Right cardiac atrium (tissue), 5 donors: ENCODE results near the gene CLMN. TPM values are rescaled to one million over a fixed set of nuclear protein-coding genes. Genes with fewer than 3 reads are reported as not detected.

Source experiments
- ATAC-seq, 2 donors: fragments of 200-7000 bp; cut with Tn5 transposase; one replicate each; pipeline versions ENCODE4 v1.8.0 to v1.9.1; 2020; ENCODE audit warnings: moderate library complexity in 2 of 2, mild to moderate bottlenecking in 1 of 2
- DNase-seq, 3 donors: peaks; one replicate each; pipeline ENCODE4 v3.0.0-alpha.2; 2020
- H3K27ac ChIP-seq: one replicate; pipeline ENCODE4 v1.5.1; 2013; ENCODE audit warnings: mild to moderate bottlenecking, low read length, control low read depth, moderate library complexity
- H3K27me3 ChIP-seq: one replicate; pipeline ENCODE4 v1.6.1; 2013; ENCODE audit not compliant: control insufficient read depth, insufficient read depth
- H3K4me1 ChIP-seq: one replicate; pipeline ENCODE4 v1.6.1; 2013; ENCODE audit warnings: low read length; ENCODE audit not compliant: control insufficient read depth, insufficient read depth
- H3K4me3 ChIP-seq: one replicate; pipeline ENCODE4 v1.5.1; 2013; ENCODE audit warnings: low read length, control low read depth
- H3K9me3 ChIP-seq: one replicate; pipeline ENCODE4 v1.6.1; 2013; ENCODE audit warnings: low read length; ENCODE audit not compliant: control insufficient read depth
- WGBS: extraction: QIAGEN DNeasy Blood & Tissue Kit; methylation state at CpG from one replicate; pipeline ENCODE4 v1.1.7; 2013; 5-methylcytosine and 5-hydroxymethylcytosine counted together
- intact Hi-C, 4 donors: fragments of 100-400 bp; cut with DNase I; formaldehyde crosslinking; loops; one replicate each; pipeline versions ENCODE4 v1.11.0 to v1.14.0; 2022 to 2023
- microRNA-seq, 2 donors: library from miRNA; unstranded; fragments of <30 nt; microRNA quantifications; one replicate each; pipeline ENCODE4 v1.2.0, GENCODE V29; 2020 to 2021
- polyA plus RNA-seq: library from polyadenylated mRNA; stranded (reverse); fragments of 200-250 nt; gene quantifications from one replicate; pipeline ENCODE4 v1.2.3, GENCODE V29; 2013
- total RNA-seq, 4 donors: library from RNA; stranded (reverse); fragmentation: NEBNext Ultra II Directional; extraction: Animal tissue kit (Norgen Biotek cat#: 25700); gene quantifications; one replicate each; pipeline ENCODE4 v1.2.1, GENCODE V29; 2021
- donor health status: healthy with polysubstance abuse.
- donor health status: DM: no; HTN: yes; CAD: no.
- donor health status: DM: no; HTN: no; CAD: no.
- donor health status: DM: no; HTN: yes; CAD: no; lungs with severe emphysema.
- donor health status: DM: yes; HTN: yes; CAD: no.

The CLMN gene
- total and polyA plus RNA-seq, 5 donors, result 3.1 to 9.1 (median 6.4) TPM

- peak overlapping the region; percentile 17 for H3K27ac ChIP-seq
- ATAC-seq (no peak), DNase-seq (no peak)
- H3K4me3 ChIP-seq, result no peak overlapping the region
- no peaks in the 10 kb centered on the region for H3K27me3 ChIP-seq
- no peaks in the 10 kb centered on the region for H3K9me3 ChIP-seq
- intact Hi-C loops, result no loop called here
- peaks cover 10% of the 10 kb centered on the region for H3K4me1 ChIP-seq
These were observed 182.4 kb downstream of the CLMN start for GRCh38 chr14:95137164-95137803.

- ATAC-seq (no peak), DNase-seq (no peak)
- intact Hi-C loops, result no loop called here
- Histone ChIP-seq H3K9me3 (no peaks in the 10 kb centered on the region), H3K27me3 (no peaks in the 10 kb centered on the region), H3K27ac (no peak overlapping the region), H3K4me3 (no peak overlapping the region), H3K4me1 (peaks cover 8% of the 10 kb centered on the region)
- WGBS, result 91% methylated on average over 1 of the region's 1 CpG
These were observed 183.1 kb downstream of the CLMN start for GRCh38 chr14:95136631-95137030.

- WGBS, result 82% methylated on average over 8 of the region's 8 CpGs
- Histone ChIP-seq H3K27me3 (no peaks in the 10 kb centered on the region), H3K4me1 (peaks cover 8% of the 10 kb centered on the region), H3K27ac (no peak overlapping the region), H3K9me3 (no peaks in the 10 kb centered on the region), H3K4me3 (no peak overlapping the region)
- peak in 1 of 3 donors; percentile 33 for DNase-seq
- no peak for ATAC-seq
- intact Hi-C loops, result no loop called here
These were observed 185.3 kb downstream of the CLMN start for GRCh38 chr14:95134304-95134933.

- Histone ChIP-seq H3K4me3 (no peak overlapping the region), H3K27me3 (no peaks in the 10 kb centered on the region), H3K27ac (no peak overlapping the region), H3K4me1 (peaks cover 8% of the 10 kb centered on the region), H3K9me3 (no peaks in the 10 kb centered on the region)
- intact Hi-C loops, result no loop called here
- no peak for ATAC-seq
- 82% methylated on average over 2 of the region's 2 CpGs for WGBS
- DNase-seq, result no peak
These were observed 186.4 kb downstream of the CLMN start for GRCh38 chr14:95133282-95133681.

GRCh38 chr14:95132760-95133159, 186.9 kb downstream of the CLMN start:
- Histone ChIP-seq H3K4me3 (no peak overlapping the region), H3K27me3 (no peaks in the 10 kb centered on the region), H3K4me1 (peaks cover 6% of the 10 kb centered on the region), H3K27ac (no peak overlapping the region), H3K9me3 (no peaks in the 10 kb centered on the region)
- intact Hi-C loops, result no loop called here
- DNase-seq (no peak), ATAC-seq (no peak)
- 85% methylated on average over 5 of the region's 5 CpGs for WGBS

Small RNA genes within 50 kb of the gene (microRNA-seq; reads per million reads assigned to microRNA genes)
- 0 to 2.1 reads per million in 2 donors for gene MIR3173

Other genes starting within 250 kb of the CLMN start
- 10 to 100 TPM; 22.7 to 30.4 (median 25.9) TPM for gene DICER1, start 162.4 kb downstream of the CLMN start, total RNA-seq
- 6.8 TPM for gene DICER1, start 162.4 kb downstream of the CLMN start, polyA plus RNA-seq
- 10 to 100 TPM; 12.1 to 18.0 (median 14.8) TPM for gene SYNE3, start 196.7 kb upstream of the CLMN start, total RNA-seq
- gene SYNE3, start 196.7 kb upstream of the CLMN start, polyA plus RNA-seq, result 5.2 TPM
- gene GLRX5, start 215.1 kb upstream of the CLMN start, total RNA-seq, result 10 to 100 TPM; 78.1 to 82.4 (median 78.7) TPM
- 111 TPM for gene GLRX5, start 215.1 kb upstream of the CLMN start, polyA plus RNA-seq